Activated T-cell treated with anti-CD3 and anti-CD28 coated beads, Interleukin-2, amount 50 U/mL, for 48 hours (primary cell): Measurements from ENCODE around the gene PDP2.

Experiments used
- DNase-seq, 2 experiments: peaks; one replicate each; pipeline ENCODE4 v3.0.0-alpha.2; 2020

Gene PDP2

DNA sequence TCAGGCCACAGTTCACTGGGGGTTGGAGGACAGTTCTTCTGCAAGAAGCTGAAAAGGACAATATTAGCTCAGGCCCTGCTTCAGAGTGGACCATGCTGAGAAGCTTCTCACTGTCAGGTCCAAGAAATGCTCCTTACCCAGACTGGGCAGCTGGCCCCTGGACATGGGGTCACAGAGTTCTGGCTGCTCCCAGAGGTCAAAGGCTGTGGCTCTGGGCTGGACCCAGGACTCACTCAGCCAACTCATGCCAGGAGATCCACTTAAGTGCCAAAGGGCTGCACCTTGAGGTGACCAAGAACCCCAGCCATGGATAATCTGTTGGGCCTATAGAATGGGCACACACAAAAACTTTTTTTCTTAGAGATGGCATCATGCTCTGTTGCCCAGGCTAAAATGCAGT, 59.1 kb downstream of the PDP2 start:
- no peak for DNase-seq

DNA sequence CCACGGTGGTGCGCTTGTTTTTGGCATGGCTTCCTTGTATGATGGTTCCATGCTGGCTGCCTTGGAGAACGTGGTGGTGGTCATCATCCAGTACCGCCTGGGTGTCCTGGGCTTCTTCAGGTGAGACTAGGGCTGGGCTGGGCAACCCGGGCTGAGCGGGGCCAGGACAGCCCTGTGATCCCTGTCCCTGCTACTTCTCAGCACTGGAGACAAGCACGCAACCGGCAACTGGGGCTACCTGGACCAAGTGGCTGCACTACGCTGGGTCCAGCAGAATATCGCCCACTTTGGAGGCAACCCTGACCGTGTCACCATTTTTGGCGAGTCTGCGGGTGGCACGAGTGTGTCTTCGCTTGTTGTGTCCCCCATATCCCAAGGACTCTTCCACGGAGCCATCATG, 59.9 kb downstream of the PDP2 start:
- DNase-seq: no peak
